Fibroblast of pulmonary artery (primary cell): Measurements from ENCODE around the gene DPP6.
"Not testable (repeated sequence)": the region's sequence is repeated elsewhere in the genome, so short reads cannot be mapped to it uniquely, and the experiment has no call there.

Experiments used
- DNase-seq: peaks from one replicate; pipeline ENCODE4 v3.0.0-alpha.2; 2010; ENCODE audit warnings: low read depth
- H3K4me3 ChIP-seq: replicated peaks from 2 replicates; pipeline ENCODE4 v1.5.1; 2011; ENCODE audit warnings: low read depth, mild to moderate bottlenecking, control low read depth, low read length, moderate library complexity
- TF ChIP-seq, protein P1 (sequence below): IDR thresholded peaks from 2 replicates; pipeline ENCODE4 v1.5.1; 2011; ENCODE audit warnings: mild to moderate bottlenecking, control low read depth, low read length, inconsistent platforms; ENCODE audit errors: missing control alignments

DPP6 gene

DNA sequence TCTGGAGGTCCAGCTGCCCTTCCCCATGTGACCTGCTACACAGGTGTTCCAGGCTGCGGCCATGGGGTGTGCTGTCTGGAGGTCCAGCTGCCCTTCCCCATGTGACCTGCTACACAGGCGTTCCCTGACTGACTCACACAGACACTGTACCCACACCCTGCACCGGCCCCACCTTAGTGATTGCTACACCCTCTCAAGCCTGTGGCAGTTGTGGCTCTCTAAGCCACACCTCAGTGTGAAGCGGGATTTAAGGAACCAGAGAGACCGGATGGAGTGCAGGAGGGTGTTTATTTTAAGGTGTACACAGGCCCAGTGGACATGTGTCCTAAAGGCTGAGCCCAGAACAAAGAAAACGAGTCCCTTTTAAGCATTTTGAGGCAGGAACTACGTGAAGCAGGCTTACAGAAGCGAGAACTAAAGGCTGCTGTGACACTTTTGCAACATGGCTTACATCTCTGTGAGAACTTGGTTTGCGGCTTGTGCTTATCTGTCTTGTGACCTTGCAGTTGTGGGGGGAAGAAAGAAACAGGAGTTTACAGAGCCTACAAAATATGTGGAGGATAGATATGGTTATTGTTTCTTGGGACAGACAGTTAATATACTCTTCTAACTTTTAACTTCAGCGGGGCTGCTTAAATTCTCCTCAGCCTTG, 624.4 kb downstream of the DPP6 start:
- no peak overlapping the region for H3K4me3 ChIP-seq
- no peak for DNase-seq
- TF ChIP-seq, protein P1, sequence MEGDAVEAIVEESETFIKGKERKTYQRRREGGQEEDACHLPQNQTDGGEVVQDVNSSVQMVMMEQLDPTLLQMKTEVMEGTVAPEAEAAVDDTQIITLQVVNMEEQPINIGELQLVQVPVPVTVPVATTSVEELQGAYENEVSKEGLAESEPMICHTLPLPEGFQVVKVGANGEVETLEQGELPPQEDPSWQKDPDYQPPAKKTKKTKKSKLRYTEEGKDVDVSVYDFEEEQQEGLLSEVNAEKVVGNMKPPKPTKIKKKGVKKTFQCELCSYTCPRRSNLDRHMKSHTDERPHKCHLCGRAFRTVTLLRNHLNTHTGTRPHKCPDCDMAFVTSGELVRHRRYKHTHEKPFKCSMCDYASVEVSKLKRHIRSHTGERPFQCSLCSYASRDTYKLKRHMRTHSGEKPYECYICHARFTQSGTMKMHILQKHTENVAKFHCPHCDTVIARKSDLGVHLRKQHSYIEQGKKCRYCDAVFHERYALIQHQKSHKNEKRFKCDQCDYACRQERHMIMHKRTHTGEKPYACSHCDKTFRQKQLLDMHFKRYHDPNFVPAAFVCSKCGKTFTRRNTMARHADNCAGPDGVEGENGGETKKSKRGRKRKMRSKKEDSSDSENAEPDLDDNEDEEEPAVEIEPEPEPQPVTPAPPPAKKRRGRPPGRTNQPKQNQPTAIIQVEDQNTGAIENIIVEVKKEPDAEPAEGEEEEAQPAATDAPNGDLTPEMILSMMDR, result no peak

DNA sequence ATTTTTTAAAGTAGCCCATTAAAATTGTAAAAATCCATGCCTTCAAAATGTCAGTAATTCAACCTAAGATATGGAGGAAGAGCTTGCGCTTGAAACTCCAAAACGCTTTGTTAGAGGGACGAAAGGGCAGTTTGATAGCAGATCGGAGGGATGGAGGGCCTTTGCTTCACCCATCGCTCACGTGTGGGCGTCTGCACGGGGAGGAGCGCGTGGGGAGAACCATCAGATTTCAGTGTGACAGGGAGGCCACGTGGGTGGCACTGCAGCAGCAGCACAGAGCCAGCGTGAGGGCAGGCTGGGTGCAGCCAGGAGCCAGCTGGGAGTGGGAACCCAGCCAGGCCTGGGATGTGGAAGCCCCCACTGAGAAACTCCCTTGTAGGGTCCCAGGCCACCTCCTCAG, 625.3 kb downstream of the DPP6 start:
- TF ChIP-seq, protein P1, result no peak
- no peak overlapping the region for H3K4me3 ChIP-seq
- DNase-seq, result no peak

DNA sequence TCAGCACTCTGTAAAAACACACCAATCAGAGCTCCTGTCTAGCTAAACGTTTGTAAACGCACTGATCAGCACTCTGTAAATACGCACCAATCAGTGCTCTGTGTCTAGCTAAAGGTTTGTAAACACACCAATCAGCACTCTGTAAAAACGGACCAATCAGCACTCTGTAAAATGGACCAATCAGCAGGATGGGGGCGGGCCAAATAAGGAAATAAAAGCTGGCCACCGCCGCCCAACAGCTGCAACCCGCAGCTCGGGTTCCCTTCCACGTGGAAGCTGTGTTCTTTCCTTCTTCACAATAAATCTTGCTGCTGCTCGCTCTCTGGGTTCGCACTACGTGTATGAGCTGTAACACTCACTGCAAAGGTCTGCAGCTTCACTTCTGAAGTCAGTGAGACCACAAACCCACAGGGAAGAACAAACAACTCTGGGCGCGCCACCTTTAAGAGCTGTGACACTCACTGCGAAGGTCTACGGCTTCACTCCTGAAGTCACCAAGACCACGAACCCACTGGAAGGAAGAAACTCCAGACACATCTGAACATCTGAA, 625.9 kb downstream of the DPP6 start:
- DNase-seq, H3K4me3 ChIP-seq: not testable (repeated sequence)

DNA sequence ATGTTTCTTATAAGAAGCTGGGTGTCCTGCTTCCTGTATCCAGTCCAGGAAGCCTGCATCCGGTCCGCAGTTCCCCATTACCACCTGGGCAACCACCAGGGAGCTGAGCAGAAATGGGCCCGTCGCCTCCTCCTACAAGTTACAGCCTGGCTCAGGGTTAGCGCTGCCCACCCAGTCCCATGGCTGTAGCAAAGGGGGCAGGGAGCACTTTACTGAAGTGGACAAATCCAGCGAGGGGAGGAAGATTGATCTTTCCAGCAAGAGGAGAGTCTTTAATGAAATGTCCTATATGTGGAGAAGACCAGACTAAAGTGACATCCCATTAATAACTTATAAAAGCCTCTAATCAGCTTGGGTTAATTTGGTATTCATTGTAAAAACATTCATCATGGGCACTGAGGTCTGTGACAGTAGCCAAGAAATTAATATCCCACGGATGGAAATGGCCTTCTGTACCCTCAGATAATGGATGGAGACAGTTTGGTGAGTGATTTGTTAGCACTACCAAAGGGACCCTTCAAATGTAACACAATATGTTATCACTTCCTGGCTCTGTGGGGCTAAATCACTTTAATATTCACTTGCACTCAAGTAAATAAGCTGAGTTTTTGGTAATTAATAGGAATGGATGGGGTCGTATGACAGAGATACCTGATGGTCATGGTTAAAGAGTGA, 627.3 kb downstream of the DPP6 start:
- DNase-seq, result no peak
- no peak overlapping the region for H3K4me3 ChIP-seq
- TF ChIP-seq, protein P1, result no peak

DNA sequence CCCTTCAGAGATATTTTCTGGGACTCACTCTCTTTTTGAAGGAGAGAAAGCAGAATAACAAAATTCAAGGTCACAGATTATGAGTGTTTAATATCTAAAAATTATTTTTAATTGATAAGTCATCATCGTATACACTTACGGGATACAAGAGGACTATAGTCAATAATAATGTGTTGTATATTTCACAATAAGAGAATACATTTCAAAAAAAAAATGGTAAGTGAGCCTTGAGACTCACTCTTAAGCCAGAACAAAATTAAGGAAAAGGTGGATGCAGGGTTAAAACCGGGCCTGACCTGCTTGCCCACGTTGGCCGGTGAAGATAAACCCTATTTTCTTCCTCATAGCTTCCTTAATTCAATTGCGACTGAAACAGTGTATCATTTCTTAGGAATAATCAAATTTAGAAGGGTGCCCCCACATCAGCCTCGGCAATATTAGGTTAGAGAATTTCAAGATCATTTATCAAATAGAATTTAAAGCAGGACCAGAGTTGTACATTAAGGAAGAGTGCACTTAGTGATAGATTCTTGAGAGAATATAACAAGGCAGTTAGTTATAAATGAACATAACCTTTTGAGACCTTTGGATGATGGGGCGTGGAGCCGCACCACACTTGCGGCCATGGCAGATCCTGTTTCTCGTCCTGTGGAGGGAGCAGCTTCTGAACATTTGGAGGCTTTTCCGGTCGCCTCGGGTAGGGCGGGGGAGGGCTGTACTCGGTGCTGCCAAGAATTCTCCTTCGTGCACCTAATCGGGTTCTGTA, 628.9 kb downstream of the DPP6 start:
- no peak overlapping the region for H3K4me3 ChIP-seq
- TF ChIP-seq, protein P1, result no peak
- no peak for DNase-seq

DNA sequence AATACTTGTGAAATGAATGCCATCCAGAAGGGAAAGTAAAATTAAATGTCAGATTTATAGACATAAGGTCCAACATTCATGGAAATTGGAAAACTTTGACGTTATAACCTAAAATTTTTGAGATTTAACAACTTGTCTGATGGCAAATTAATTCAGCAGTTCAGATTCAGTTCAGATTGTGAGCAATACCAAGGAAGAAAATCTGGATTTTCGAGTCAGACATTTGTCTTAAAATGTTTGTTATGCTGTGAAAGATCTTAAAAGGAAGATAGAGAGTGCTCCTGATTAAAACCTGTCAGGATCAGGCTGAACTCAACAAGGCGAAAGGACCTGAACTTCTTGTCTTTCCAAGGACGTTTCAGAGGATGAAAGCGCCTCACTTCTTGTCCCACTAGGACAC, 629.8 kb downstream of the DPP6 start:
- TF ChIP-seq, protein P1, result no peak
- DNase-seq, result no peak
- H3K4me3 ChIP-seq, result no peak overlapping the region

DNA sequence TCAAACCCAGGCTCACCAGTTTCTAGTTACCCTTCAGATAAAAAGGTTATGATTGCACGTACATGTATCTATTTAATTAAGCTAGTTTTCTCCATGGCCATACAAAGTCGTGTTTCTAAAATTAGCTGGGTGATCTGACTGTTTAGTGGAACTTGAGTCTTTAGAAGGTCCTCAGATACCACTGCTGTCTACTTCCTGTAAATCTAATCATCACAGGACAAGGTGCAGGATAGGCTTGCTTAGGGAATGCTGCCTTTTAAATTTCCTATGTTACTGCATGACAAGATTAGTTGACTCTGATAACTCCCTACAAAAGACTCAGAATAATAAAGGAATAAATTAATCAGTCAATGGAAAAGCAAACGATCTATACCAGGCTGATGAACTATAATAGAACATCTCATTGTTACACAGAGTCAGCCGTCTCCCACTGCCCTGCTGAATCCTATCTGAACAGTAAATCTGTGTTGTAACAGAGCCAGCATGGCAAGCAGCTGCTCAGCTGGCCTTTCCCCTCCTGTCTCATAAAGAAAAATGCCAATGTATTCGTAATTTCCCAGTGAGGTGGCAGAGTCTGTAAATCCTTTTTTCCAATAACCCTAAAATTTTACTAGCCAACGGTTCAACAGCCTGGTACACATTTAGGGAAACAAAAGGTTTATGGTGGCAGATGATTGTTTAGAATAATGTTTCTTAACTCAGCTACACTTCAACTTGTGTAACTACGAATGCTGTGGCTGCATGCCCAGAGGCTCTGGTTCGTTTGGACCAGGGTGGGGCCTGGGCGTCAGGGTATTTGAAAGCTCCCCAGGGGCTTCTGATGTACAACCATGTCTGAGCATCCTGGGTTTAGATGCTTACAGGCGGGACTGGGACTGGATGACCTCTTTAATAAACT, 632.7 kb downstream of the DPP6 start:
- no peak for DNase-seq

More for the DNA sequence above, 632.7 kb downstream of the DPP6 start:
- TF ChIP-seq, protein P1, result no peak
- H3K4me3 ChIP-seq, result no peak overlapping the region
